Neural progenitor cell (in vitro differentiated cells): ENCODE results near the gene RFX3.

Source experiments
- EZH2 ChIP-seq: fragments of 200-600 bp; sonication (generic); IDR thresholded peaks from 2 replicates; pipeline ENCODE4 v1.6.1; 2017; ENCODE audit warnings: antibody characterized with exemption, mild to moderate bottlenecking, moderate library complexity
- TF ChIP-seq, protein P1 (sequence below): fragments of 200-600 bp; sonication (generic); IDR thresholded peaks from 2 replicates; pipeline ENCODE4 v1.5.1; 2017; ENCODE audit warnings: antibody characterized with exemption, mild to moderate bottlenecking

DNA sequence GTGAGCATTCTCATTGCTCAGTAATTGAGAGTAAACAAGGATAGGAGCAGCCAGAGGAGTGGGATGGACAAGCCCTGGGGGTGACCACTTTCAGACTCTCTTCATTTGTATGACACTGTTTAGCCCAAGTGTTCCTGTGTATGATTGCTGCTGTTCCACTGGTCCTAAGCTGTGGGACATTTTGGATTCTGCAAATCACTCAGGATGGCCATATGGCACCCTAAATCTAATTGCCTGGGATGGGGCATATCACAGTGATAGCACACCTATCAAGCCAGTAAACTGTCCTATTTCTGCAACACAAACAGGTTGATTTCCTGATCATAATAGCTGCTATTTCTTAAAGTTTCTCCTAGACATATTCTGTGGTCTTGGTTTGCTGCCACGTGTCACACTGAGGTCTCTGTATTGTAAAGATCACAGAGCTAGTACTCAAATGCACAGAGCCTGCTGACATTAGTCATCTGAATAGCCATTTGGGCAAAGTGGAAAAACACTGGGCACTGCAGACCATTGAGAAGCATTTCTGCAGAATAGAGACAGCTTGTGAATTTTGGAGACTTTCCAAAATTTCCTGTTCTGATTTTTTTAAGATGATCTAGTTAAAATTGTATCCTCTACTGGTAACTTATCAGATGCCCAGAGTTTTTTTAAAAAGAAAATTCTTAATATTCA is 320.2 kb downstream of the RFX3 start:
- TF ChIP-seq, protein P1, sequence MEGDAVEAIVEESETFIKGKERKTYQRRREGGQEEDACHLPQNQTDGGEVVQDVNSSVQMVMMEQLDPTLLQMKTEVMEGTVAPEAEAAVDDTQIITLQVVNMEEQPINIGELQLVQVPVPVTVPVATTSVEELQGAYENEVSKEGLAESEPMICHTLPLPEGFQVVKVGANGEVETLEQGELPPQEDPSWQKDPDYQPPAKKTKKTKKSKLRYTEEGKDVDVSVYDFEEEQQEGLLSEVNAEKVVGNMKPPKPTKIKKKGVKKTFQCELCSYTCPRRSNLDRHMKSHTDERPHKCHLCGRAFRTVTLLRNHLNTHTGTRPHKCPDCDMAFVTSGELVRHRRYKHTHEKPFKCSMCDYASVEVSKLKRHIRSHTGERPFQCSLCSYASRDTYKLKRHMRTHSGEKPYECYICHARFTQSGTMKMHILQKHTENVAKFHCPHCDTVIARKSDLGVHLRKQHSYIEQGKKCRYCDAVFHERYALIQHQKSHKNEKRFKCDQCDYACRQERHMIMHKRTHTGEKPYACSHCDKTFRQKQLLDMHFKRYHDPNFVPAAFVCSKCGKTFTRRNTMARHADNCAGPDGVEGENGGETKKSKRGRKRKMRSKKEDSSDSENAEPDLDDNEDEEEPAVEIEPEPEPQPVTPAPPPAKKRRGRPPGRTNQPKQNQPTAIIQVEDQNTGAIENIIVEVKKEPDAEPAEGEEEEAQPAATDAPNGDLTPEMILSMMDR = no peak
- no peak for TF ChIP-seq EZH2
